ENCODE measurements around the gene TMEM215. TPM values are rescaled to one million over a fixed set of nuclear protein-coding genes. Genes with fewer than 3 reads are reported as not detected.

Gene TMEM215
- total and polyA plus RNA-seq, 2 donors (not counting 3 experiments of a cell fraction or from before 2014, with no cell fraction given): not detected

- no peak overlapping the region for H2AFZ ChIP-seq (ENCODE audit: low read depth, low read length)
- no peak overlapping the region for H3K4me3 ChIP-seq (replicated peaks in 1 of 3; ENCODE audit: insufficient read depth in 1 of 3, low read depth in 1 of 3, low read length in 3 of 3)
- H4K20me1 ChIP-seq (replicated peaks; ENCODE audit: control insufficient read depth, extremely low read depth, insufficient read depth, low read length): no peaks in the 10 kb centered on the region
- H3K9ac ChIP-seq (replicated peaks; ENCODE audit: extremely low read depth, insufficient read depth, low read length): no peak overlapping the region
- ChIA-PET CTCF (no interaction called here), POLR2A (no interaction called here)
- BruUV-seq (replicated peaks): no TSS peak
- H3K36me3 ChIP-seq (ENCODE audit: control insufficient read depth in 2 of 2, extremely low read depth in 1 of 2, insufficient read depth in 2 of 2, low read length in 2 of 2): no peaks in the 10 kb centered on the region
- H3K79me2 ChIP-seq (ENCODE audit: control insufficient read depth, insufficient read depth, low read length): no peaks in the 10 kb centered on the region
- FAIRE-seq (no peak), DNase-seq (ENCODE audit: low read depth, low spot score) (no peak)
- intact Hi-C loops (cut with micrococcal nuclease): loop anchor here (10.0 kb wide), 2 partner anchors 168 to 222 kb away; no protein-coding TSS in a partner anchor
- H3K4me1 ChIP-seq (ENCODE audit: control insufficient read depth, extremely low read depth, insufficient read depth, low read length): no peaks in the 10 kb centered on the region
- H3K4me2 ChIP-seq (ENCODE audit: insufficient read depth, low read length): no peak overlapping the region
- dilution Hi-C loops (cut with MboI; ENCODE audit: extremely low pct_ligation_motif_present, low sequenced_read_pairs): no loop called here
- no peaks in the 10 kb centered on the region for H3K9me3 ChIP-seq (replicated peaks; ENCODE audit: control insufficient read depth, insufficient read depth, low read length)
- no peaks in the 10 kb centered on the region for H3K9me1 ChIP-seq (replicated peaks; ENCODE audit: control insufficient read depth, extremely low read depth, insufficient read depth, low read length)
- H3K27ac ChIP-seq (ENCODE audit: insufficient read depth, low read depth, low read length): no peak overlapping the region
- no peak for TF ChIP-seq JUN (IDR thresholded peaks at IDR 0.05; ENCODE audit: borderline replicate concordance, insufficient read depth, insufficient read length, low read depth)
- no peak for TF ChIP-seq POLR2A (IDR thresholded peaks at IDR 0.05; ENCODE audit: low read depth, low read length)
- TF ChIP-seq GATA2 (IDR thresholded peaks at IDR 0.05; ENCODE audit: insufficient read depth, insufficient read length, low read depth, low read length): no peak
- TF ChIP-seq FOS (IDR thresholded peaks at IDR 0.05; ENCODE audit: borderline replicate concordance, insufficient read depth, low read length): no peak
- TF ChIP-seq POLR2AphosphoS5 (IDR thresholded peaks at IDR 0.05; ENCODE audit: insufficient read depth, low read depth, low read length): no peak
- TF ChIP-seq EZH2 (IDR thresholded peaks at IDR 0.05; ENCODE audit: borderline replicate concordance, low read depth, low read length, severe bottlenecking): no peak
- TF ChIP-seq CTCF (IDR thresholded peaks at IDR 0.05; ENCODE audit: extremely low read depth in 1 of 2, insufficient read depth in 1 of 2, low read depth in 1 of 2, low read length in 2 of 2): no peak
- TF ChIP-seq MAX (IDR thresholded peaks at IDR 0.05; ENCODE audit: insufficient read depth, insufficient read length): no peak
- TF ChIP-seq MYC (IDR thresholded peaks at IDR 0.05; ENCODE audit: low read depth, low read length): no peak
- H3K27me3 ChIP-seq (ENCODE audit: control insufficient read depth in 2 of 2, insufficient read depth in 2 of 2, low read length in 2 of 2): no peaks in the 10 kb centered on the region
Observed at GRCh38 chr9:32807217-32807616, 23.9 kb downstream of the TMEM215 start.

All from endothelial cell of umbilical vein (primary cell).